K562 (cell line): ENCODE measurements around the gene TESMIN. TPM values are rescaled to one million over a fixed set of nuclear protein-coding genes. Genes with fewer than 3 reads are reported as not detected.

Experiments
- CBX3 ChIP-seq, 2 experiments: IDR thresholded peaks; 1 replicate in 1 of 2; 2 replicates in 1 of 2; pipeline ENCODE4 v1.6.1; 2012; ENCODE audit warnings: inconsistent platforms in 2 of 2, low read length in 2 of 2, borderline replicate concordance in 1 of 2, control low read depth in 1 of 2
- DDX20 ChIP-seq: fragments of 450-650 bp; IDR thresholded peaks from 2 replicates; pipeline ENCODE4 v1.6.1; 2016; ENCODE audit warnings: missing genetic modification characterization, low read depth, mild to moderate bottlenecking, missing compliant biosample characterization, moderate library complexity
- EGR1 ChIP-seq: fragments of 450-650 bp; conservative IDR thresholded peaks from 2 replicates; pipeline ENCODE4 v1.6.1; 2017; ENCODE audit warnings: mild to moderate bottlenecking
- ELK1 ChIP-seq: sonication (generic); formaldehyde crosslinking; IDR thresholded peaks from 2 replicates; pipeline ENCODE4 v1.8.1; 2022; ENCODE audit warnings: missing genetic modification reagents
- GTF2A2 ChIP-seq: IDR thresholded peaks from 2 replicates; pipeline ENCODE4 v1.6.1; 2016; ENCODE audit warnings: mild to moderate bottlenecking, missing genetic modification characterization, missing compliant biosample characterization
- HDAC1 ChIP-seq, 2 experiments: fragments of 450-650 bp; IDR thresholded peaks; 2 replicates each; pipeline ENCODE4 v1.6.1; 2016 to 2017; ENCODE audit warnings: inconsistent platforms in 1 of 2, mild to moderate bottlenecking in 1 of 2, moderate library complexity in 1 of 2
- HMG20B ChIP-seq: fragments of 250-450 bp; sonication (Bioruptor Pico); IDR thresholded peaks from 2 replicates; pipeline ENCODE4 v1.5.0; 2021; ENCODE audit warnings: mild to moderate bottlenecking
- IFI16 ChIP-seq: fragments of 250-450 bp; sonication (Bioruptor Pico); IDR thresholded peaks from 2 replicates; pipeline ENCODE4 v2.1.2; 2022; ENCODE audit warnings: mild to moderate bottlenecking, inconsistent platforms
- ILF3 ChIP-seq: fragments of 450-650 bp; IDR thresholded peaks from 2 replicates; pipeline ENCODE4 v1.6.1; 2018; ENCODE audit warnings: antibody characterized with exemption, mild to moderate bottlenecking, moderate library complexity, borderline replicate concordance
- KAT8 ChIP-seq: fragments of 450-650 bp; IDR thresholded peaks from 2 replicates; pipeline ENCODE4 v1.6.1; 2016; ENCODE audit warnings: low read depth, mild to moderate bottlenecking
- KDM4B ChIP-seq, 2 experiments: fragments of 450-650 bp in 1 of 2; sonication (generic) in 1 of 2; IDR thresholded peaks; 2 replicates each; pipeline ENCODE4 v1.6.1; 2016 to 2017; ENCODE audit warnings: borderline replicate concordance in 2 of 2, antibody characterized with exemption in 1 of 2, low read depth in 1 of 2, mild to moderate bottlenecking in 1 of 2
- LARP7 ChIP-seq: fragments of 450-650 bp; IDR thresholded peaks from 2 replicates; pipeline ENCODE4 v1.6.1; 2016
- MXI1 ChIP-seq: IDR thresholded peaks from 2 replicates; pipeline ENCODE4 v1.6.1; 2011; ENCODE audit warnings: low read depth, mild to moderate bottlenecking, improper control_type of control experiment, low read length
- NFRKB ChIP-seq: fragments of 450-650 bp; IDR thresholded peaks from 2 replicates; pipeline ENCODE4 v1.6.1; 2016; ENCODE audit warnings: low read depth
- PCBP1 ChIP-seq: fragments of 200-400 bp; formaldehyde crosslinking; IDR thresholded peaks from 2 replicates; pipeline ENCODE4 v1.6.1; 2018; ENCODE audit warnings: mild to moderate bottlenecking, low read depth, low read length; ENCODE audit not compliant: poor library complexity, severe bottlenecking
- PHTF2 ChIP-seq: fragments of 250-450 bp; sonication (Bioruptor Pico); IDR thresholded peaks from 2 replicates; pipeline ENCODE4 v1.5.0; 2021; ENCODE audit warnings: mild to moderate bottlenecking
- SREBF2 ChIP-seq: sonication (generic); formaldehyde crosslinking; IDR thresholded peaks from 2 replicates; pipeline ENCODE4 v1.4.0; 2020; ENCODE audit warnings: mild to moderate bottlenecking, missing genetic modification reagents
- SUPT5H ChIP-seq: fragments of 450-650 bp; IDR thresholded peaks from 2 replicates; pipeline ENCODE4 v1.6.1; 2016
- XRCC3 ChIP-seq: fragments of 450-650 bp; IDR thresholded peaks from 2 replicates; pipeline ENCODE4 v1.6.1; 2017; ENCODE audit warnings: mild to moderate bottlenecking, moderate library complexity
- ZBTB7A ChIP-seq: IDR thresholded peaks from 2 replicates; pipeline ENCODE4 v1.6.1; 2011; ENCODE audit warnings: low read depth, mild to moderate bottlenecking, low read length, moderate library complexity, borderline replicate concordance; ENCODE audit not compliant: control insufficient read depth
- ZEB2 ChIP-seq: fragments of 450-650 bp; IDR thresholded peaks from 2 replicates; pipeline ENCODE4 v1.6.1; 2016
- ZNF3 ChIP-seq: fragments of 250-450 bp; sonication (Bioruptor Pico); IDR thresholded peaks from 2 replicates; pipeline ENCODE4 v1.5.0; 2021; ENCODE audit warnings: mild to moderate bottlenecking, moderate library complexity
- ZNF717 ChIP-seq: fragments of 250-450 bp; sonication (Bioruptor Pico); IDR thresholded peaks from 2 replicates; pipeline ENCODE4 v1.5.0; 2021
- polyA plus RNA-seq, 8 experiments: library from polyadenylated mRNA; depleted of rRNA in 4 of 8; stranded (reverse) in 5 of 8; unstranded in 3 of 8; fragments of >200 nt; fragmentation: Nextera tagmentation in 2 of 8; fragmentation: Illumina TruSeq in 1 of 8; extraction: Ambion mirVana in 2 of 8; extraction: Trizol in 1 of 8; gene quantifications; 2 replicates each; pipeline versions ENCODE4 v1.2.1 to v1.2.3, GENCODE V29; 2011 to 2014; ENCODE audit warnings: inconsistent platforms in 1 of 8, missing spikeins in 1 of 8
- total RNA-seq, 7 experiments: library from RNA; depleted of rRNA in 6 of 7; stranded (reverse); fragments of >200 nt in 6 of 7; fragmentation: Illumina TruSeq in 2 of 7; extraction: Trizol in 2 of 7; gene quantifications; 2 replicates each; pipeline versions ENCODE4 v1.2.1 to v1.2.3, GENCODE V29; 2011 to 2021; ENCODE audit warnings: low replicate concordance in 1 of 7

Gene TESMIN
- total and polyA plus RNA-seq, 9 of the 15 experiments (the other 6 are each of a cell fraction or from before 2014, with no cell fraction given): 8.9 to 50.5 (median 15.0) TPM

GRCh38 chr11:68677432-68677831 is 73.9 kb downstream of the TESMIN start (continued):
- TF ChIP-seq PHTF2 (CRISPR knock-in tag): no peak
- TF ChIP-seq ZNF3 (CRISPR knock-in tag): no peak
- no peak for TF ChIP-seq ELK1
- no peak for TF ChIP-seq SREBF2
- TF ChIP-seq IFI16 (CRISPR knock-in tag): no peak
- TF ChIP-seq KAT8: no peak
- TF ChIP-seq EGR1: peak; percentile 68
- TF ChIP-seq PCBP1: no peak
- TF ChIP-seq HDAC1 (IDR thresholded peaks at IDR 0.05): peak in 1 of 2 experiments; percentile 47; a peak in 1 of 4 replicates
- no peak for TF ChIP-seq XRCC3
- TF ChIP-seq ILF3: no peak
- TF ChIP-seq LARP7: no peak
- no peak for TF ChIP-seq ZNF717 (CRISPR knock-in tag)
- TF ChIP-seq MXI1: no peak
- TF ChIP-seq GTF2A2 (tag): no peak
- no peak for TF ChIP-seq CBX3 (IDR thresholded peaks at IDR 0.05; ENCODE audit: borderline replicate concordance in 1 of 2, low read length in 2 of 2)
- peak; percentile 20; the same call in 1 of the 2 replicates for TF ChIP-seq ZEB2
- TF ChIP-seq HMG20B: no peak
- TF ChIP-seq NFRKB: no peak
- no peak for TF ChIP-seq DDX20 (tag)
- peak; percentile 90 for TF ChIP-seq ZBTB7A
- no peak for TF ChIP-seq SUPT5H
- no peak for TF ChIP-seq KDM4B (IDR thresholded peaks at IDR 0.05; ENCODE audit: borderline replicate concordance in 2 of 2, low read depth in 1 of 2)
